HL-60 (cell line): ENCODE measurements around the gene GLRB.

Experiments used
- DNase-seq, 2 experiments: peaks; one replicate each; pipeline ENCODE4 v3.0.0-alpha.2; 2010 to 2020; ENCODE audit warnings: low read depth in 1 of 2, low spot score in 1 of 2
- H3K27ac ChIP-seq: fragments of 250-450 bp; sonication (Bioruptor Pico); replicated peaks from 2 replicates; pipeline ENCODE4 v1.5.1; 2020; ENCODE audit warnings: mild to moderate bottlenecking, moderate library complexity
- H3K27me3 ChIP-seq: fragments of 250-450 bp; sonication (Bioruptor Pico); 2 replicates; pipeline ENCODE4 v1.5.1; 2021; ENCODE audit warnings: mild to moderate bottlenecking, moderate library complexity; ENCODE audit not compliant: insufficient read depth, poor library complexity, severe bottlenecking
- H3K4me3 ChIP-seq: replicated peaks from 2 replicates; pipeline ENCODE4 v1.5.1; 2011; ENCODE audit warnings: mild to moderate bottlenecking, control low read depth, low read length; ENCODE audit not compliant: insufficient read depth
- GABPA ChIP-seq: IDR thresholded peaks from 2 replicates; pipeline ENCODE4 v1.6.1; 2012; ENCODE audit warnings: low read depth
- POLR2AphosphoS5 ChIP-seq: IDR thresholded peaks from 2 replicates; pipeline ENCODE4 v1.6.1; 2012; ENCODE audit warnings: low read depth
- SPI1 ChIP-seq: IDR thresholded peaks from 2 replicates; pipeline ENCODE4 v1.6.1; 2012; ENCODE audit warnings: low read depth, mild to moderate bottlenecking, borderline replicate concordance
- TF ChIP-seq, protein P1 (sequence below): IDR thresholded peaks from 2 replicates; pipeline ENCODE4 v1.6.1; 2012; ENCODE audit warnings: low read depth; ENCODE audit not compliant: insufficient replicate concordance
- TF ChIP-seq, protein P2 (sequence below): IDR thresholded peaks from one replicate; pipeline ENCODE4 v1.5.1; 2011; ENCODE audit warnings: low read length, control low read depth, inconsistent platforms; ENCODE audit not compliant: insufficient read depth

GLRB gene

DNA sequence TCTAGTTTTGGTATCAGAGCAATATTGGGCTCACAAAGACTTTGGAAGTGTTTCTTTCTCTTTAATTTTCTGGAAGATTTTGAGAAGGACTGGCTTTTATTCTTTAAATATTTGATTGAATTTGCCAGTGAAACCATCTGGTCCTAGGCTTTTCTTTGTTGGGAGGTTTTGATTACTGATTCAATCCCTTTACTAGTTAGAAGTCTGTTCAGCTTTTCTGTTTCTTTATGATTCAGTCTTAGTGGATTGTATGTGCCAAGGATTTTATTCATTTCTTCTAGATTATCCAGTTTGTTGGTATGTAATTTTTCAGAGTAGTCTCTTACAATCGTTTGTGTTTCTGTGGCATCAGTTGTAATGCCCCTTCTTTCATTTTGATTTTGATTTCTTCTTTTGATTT lies 28.6 kb downstream of the GLRB start:
- H3K4me3 ChIP-seq = no peak overlapping the region
- H3K27ac ChIP-seq = no peak overlapping the region
- DNase-seq = no peak
- no peaks in the 10 kb centered on the region for H3K27me3 ChIP-seq
- TF ChIP-seq, protein P1, sequence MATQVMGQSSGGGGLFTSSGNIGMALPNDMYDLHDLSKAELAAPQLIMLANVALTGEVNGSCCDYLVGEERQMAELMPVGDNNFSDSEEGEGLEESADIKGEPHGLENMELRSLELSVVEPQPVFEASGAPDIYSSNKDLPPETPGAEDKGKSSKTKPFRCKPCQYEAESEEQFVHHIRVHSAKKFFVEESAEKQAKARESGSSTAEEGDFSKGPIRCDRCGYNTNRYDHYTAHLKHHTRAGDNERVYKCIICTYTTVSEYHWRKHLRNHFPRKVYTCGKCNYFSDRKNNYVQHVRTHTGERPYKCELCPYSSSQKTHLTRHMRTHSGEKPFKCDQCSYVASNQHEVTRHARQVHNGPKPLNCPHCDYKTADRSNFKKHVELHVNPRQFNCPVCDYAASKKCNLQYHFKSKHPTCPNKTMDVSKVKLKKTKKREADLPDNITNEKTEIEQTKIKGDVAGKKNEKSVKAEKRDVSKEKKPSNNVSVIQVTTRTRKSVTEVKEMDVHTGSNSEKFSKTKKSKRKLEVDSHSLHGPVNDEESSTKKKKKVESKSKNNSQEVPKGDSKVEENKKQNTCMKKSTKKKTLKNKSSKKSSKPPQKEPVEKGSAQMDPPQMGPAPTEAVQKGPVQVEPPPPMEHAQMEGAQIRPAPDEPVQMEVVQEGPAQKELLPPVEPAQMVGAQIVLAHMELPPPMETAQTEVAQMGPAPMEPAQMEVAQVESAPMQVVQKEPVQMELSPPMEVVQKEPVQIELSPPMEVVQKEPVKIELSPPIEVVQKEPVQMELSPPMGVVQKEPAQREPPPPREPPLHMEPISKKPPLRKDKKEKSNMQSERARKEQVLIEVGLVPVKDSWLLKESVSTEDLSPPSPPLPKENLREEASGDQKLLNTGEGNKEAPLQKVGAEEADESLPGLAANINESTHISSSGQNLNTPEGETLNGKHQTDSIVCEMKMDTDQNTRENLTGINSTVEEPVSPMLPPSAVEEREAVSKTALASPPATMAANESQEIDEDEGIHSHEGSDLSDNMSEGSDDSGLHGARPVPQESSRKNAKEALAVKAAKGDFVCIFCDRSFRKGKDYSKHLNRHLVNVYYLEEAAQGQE = no peak
- no peak for TF ChIP-seq GABPA
- TF ChIP-seq, protein P2, sequence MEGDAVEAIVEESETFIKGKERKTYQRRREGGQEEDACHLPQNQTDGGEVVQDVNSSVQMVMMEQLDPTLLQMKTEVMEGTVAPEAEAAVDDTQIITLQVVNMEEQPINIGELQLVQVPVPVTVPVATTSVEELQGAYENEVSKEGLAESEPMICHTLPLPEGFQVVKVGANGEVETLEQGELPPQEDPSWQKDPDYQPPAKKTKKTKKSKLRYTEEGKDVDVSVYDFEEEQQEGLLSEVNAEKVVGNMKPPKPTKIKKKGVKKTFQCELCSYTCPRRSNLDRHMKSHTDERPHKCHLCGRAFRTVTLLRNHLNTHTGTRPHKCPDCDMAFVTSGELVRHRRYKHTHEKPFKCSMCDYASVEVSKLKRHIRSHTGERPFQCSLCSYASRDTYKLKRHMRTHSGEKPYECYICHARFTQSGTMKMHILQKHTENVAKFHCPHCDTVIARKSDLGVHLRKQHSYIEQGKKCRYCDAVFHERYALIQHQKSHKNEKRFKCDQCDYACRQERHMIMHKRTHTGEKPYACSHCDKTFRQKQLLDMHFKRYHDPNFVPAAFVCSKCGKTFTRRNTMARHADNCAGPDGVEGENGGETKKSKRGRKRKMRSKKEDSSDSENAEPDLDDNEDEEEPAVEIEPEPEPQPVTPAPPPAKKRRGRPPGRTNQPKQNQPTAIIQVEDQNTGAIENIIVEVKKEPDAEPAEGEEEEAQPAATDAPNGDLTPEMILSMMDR = no peak
- TF ChIP-seq SPI1 = no peak
- no peak for TF ChIP-seq POLR2AphosphoS5

DNA sequence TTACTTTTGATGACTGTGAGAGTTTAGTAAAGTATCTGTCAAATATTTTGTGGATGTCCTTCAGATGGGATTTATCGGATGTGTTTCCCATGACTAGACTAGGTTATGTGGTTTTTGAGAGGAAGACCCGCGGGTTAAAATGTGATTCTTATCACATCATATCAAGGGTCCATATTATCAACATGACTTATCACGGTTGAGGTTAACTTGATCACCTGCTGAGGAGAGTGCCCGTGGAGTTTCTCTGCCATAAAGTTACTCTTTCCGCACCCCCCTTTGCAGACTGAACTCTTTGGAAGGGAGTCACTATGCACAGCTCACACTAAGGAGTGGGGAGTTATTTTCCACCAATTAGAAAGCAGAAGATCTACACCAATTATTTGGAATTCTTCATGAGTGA lies 38.7 kb downstream of the GLRB start:
- Histone ChIP-seq H3K4me3 (no peak overlapping the region), H3K27ac (no peak overlapping the region), H3K27me3 (no peaks in the 10 kb centered on the region)
- TF ChIP-seq, protein P1 = no peak
- TF ChIP-seq GABPA (no peak), POLR2AphosphoS5 (no peak), SPI1 (no peak)
- TF ChIP-seq, protein P2 = no peak
- DNase-seq = no peak

DNA sequence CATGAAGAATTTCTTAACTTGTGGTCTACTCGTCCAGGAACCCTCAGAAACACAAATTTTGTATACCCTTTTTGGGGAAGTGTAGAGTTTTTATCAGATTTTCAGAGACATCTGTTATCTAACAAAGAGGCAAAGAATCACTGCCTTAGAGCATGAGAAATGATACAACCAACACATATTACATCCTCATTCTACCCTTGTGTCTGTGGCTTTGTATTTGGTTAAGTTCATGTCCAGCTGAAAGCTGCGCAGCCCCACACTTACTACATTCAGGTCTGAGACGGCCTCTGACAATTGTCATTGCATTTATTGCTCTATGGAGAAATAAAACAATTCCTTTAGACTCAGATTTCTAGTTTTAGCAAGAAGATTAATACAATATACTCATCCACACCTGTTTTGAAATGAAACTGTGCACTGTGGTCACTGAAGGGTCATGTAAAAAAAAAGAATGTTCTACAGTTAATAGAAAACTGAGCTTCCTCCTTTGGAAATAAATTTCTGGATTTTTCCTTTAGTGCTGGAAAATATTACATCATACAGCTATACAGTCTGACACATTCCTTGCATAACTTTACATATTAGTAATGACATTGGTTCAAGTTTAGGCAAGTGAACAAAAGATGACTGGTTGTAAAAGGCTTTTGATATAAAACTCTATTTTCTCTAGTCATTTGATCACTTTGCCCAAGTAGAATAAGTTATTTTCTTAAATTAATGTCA lies 39.8 kb downstream of the GLRB start:
- H3K4me3 ChIP-seq = no peak overlapping the region
- no peaks in the 10 kb centered on the region for H3K27me3 ChIP-seq
- TF ChIP-seq POLR2AphosphoS5 = no peak
- no peak for TF ChIP-seq SPI1
- TF ChIP-seq, protein P1 = no peak
- no peak for TF ChIP-seq GABPA
- TF ChIP-seq, protein P2 = no peak
- DNase-seq = no peak
- H3K27ac ChIP-seq = no peak overlapping the region
